Measurements from ENCODE around the gene SELENOH. TPM values are rescaled to one million over a fixed set of nuclear protein-coding genes. Genes with fewer than 3 reads are reported as not detected.
A peak's percentile ranks its signal among the peaks of the same experiment; 100 is the strongest.

The SELENOH gene
- total RNA-seq, 4 donors from 2014 or later, result 75.2 to 166 (median 112) TPM

- TF ChIP-seq CTCF (IDR thresholded peaks at IDR 0.05) (no peak), POLR2A (IDR thresholded peaks at IDR 0.05) (no peak)
- WGBS, 2 donors, result 87 to 91% methylated on average over 7 of the region's 7 CpGs
- H3K4me1 ChIP-seq, result no peaks in the 10 kb centered on the region
- peaks cover 0 to 24% (median 0%) of the 10 kb centered on the region in 3 donors for H3K36me3 ChIP-seq
- no peak for DNase-seq
- H3K27me3 ChIP-seq, result no peaks in the 10 kb centered on the region
- intact Hi-C loops (cut with DNase I), result no loop called here
- no peak overlapping the region for H3K27ac ChIP-seq
- H3K9me3 ChIP-seq, result no peaks in the 10 kb centered on the region
- H3K4me3 ChIP-seq, result no peak overlapping the region
These were observed 11.8 kb upstream of the SELENOH start for GRCh38 chr11:57729479-57729878.

- H3K4me3 ChIP-seq, result no peak overlapping the region
- peaks cover 2 to 42% (median 2%) of the 10 kb centered on the region in 3 donors for H3K36me3 ChIP-seq
- no peak overlapping the region for H3K27ac ChIP-seq
- no peaks in the 10 kb centered on the region for H3K27me3 ChIP-seq
- H3K4me1 ChIP-seq, result no peaks in the 10 kb centered on the region
- H3K9me3 ChIP-seq, result no peaks in the 10 kb centered on the region
- intact Hi-C loops (cut with DNase I), result no loop called here
- WGBS, 2 donors, result 100% methylated on average over 1 of the region's 1 CpG
- no peak for DNase-seq
- TF ChIP-seq CTCF (IDR thresholded peaks at IDR 0.05) (no peak), POLR2A (IDR thresholded peaks at IDR 0.05) (no peak)
These were observed 8.6 kb upstream of the SELENOH start for GRCh38 chr11:57732661-57733060.

- TF ChIP-seq CTCF (IDR thresholded peaks at IDR 0.05) (no peak), POLR2A (IDR thresholded peaks at IDR 0.05) (no peak)
- Histone ChIP-seq H3K9me3 (no peaks in the 10 kb centered on the region), H3K27me3 (no peaks in the 10 kb centered on the region), H3K27ac (peak overlapping the region in 2 of 4 donors; percentile 20 to 46), H3K4me3 (no peak overlapping the region), H3K36me3 (peaks cover 4 to 59% (median 19%) of the 10 kb centered on the region in 3 donors), H3K4me1 (peaks cover 0 to 7% (median 4%) of the 10 kb centered on the region in 3 donors)
- 66 to 71% methylated on average over 3 of the region's 3 CpGs for WGBS, 2 donors
- DNase-seq, result no peak
- intact Hi-C loops (cut with DNase I), result no loop called here
These were observed 5.5 kb upstream of the SELENOH start for GRCh38 chr11:57735619-57736298.

GRCh38 chr11:57742087-57742452, 779 bp downstream of the SELENOH start:
- peaks cover 10 to 76% (median 35%) of the 10 kb centered on the region in 3 donors for H3K36me3 ChIP-seq

More at GRCh38 chr11:57742087-57742452, 779 bp downstream of the SELENOH start:
- TF ChIP-seq CTCF (IDR thresholded peaks at IDR 0.05), result no peak
- TF ChIP-seq POLR2A (IDR thresholded peaks at IDR 0.05), result no peak
- intact Hi-C loops (cut with DNase I), result no loop called here
- Histone ChIP-seq H3K27ac (peak overlapping the region; percentile 93 to 95 (median 94)), H3K27me3 (no peaks in the 10 kb centered on the region), H3K4me1 (peaks cover 8 to 28% (median 16%) of the 10 kb centered on the region in 3 donors), H3K4me3 (peak overlapping the region; percentile 74 to 93 (median 82)), H3K9me3 (no peaks in the 10 kb centered on the region)
- WGBS, 2 donors, result 5 to 12% methylated on average over 3 to 10 of the region's 10 CpGs
- no peak for DNase-seq

All from esophagus squamous epithelium (tissue), 5 donors.